A549 (cell line): ENCODE results near the gene RABAC1.

Source experiments
- CBX2 ChIP-seq: fragments of 200-600 bp; sonication (generic); IDR thresholded peaks from 2 replicates; pipeline ENCODE4 v1.6.1; 2016; ENCODE audit warnings: low read depth, mild to moderate bottlenecking, borderline replicate concordance
- CHD2 ChIP-seq: fragments of 150-350 bp; IDR thresholded peaks from 2 replicates; pipeline ENCODE4 v1.6.1; 2014; ENCODE audit warnings: low read length; ENCODE audit not compliant: partially characterized antibody
- ELK1 ChIP-seq: fragments of 150-350 bp; IDR thresholded peaks from 2 replicates; pipeline ENCODE4 v1.6.1; 2014; ENCODE audit warnings: low read depth, mild to moderate bottlenecking, low read length
- EP300 ChIP-seq, 2 experiments: fragments of >200 bp; sonication (Bioruptor Twin); formaldehyde crosslinking; IDR thresholded peaks; 2 replicates in 1 of 2; 3 replicates in 1 of 2; pipeline ENCODE4 v1.6.1; 2016 to 2017
- MAX ChIP-seq: IDR thresholded peaks from 2 replicates; pipeline ENCODE4 v1.6.1; 2012
- PBX3 ChIP-seq: IDR thresholded peaks from 2 replicates; pipeline ENCODE4 v1.6.1; 2012
- POLR2A ChIP-seq: IDR thresholded peaks from 2 replicates; pipeline ENCODE4 v1.6.1; 2012; ENCODE audit warnings: mild to moderate bottlenecking, low read length
- RAD21 ChIP-seq, 2 experiments: fragments of >200 bp in 1 of 2; sonication (Bioruptor Twin) in 1 of 2; formaldehyde crosslinking in 1 of 2; IDR thresholded peaks in 1 of 2; conservative IDR thresholded peaks in 1 of 2; 2 replicates in 1 of 2; 3 replicates in 1 of 2; pipeline ENCODE4 v1.6.1; 2012 to 2018; ENCODE audit warnings: inconsistent platforms in 1 of 2
- REST ChIP-seq: fragments of 200-600 bp; sonication (generic); IDR thresholded peaks from 2 replicates; pipeline ENCODE4 v1.6.1; 2016; ENCODE audit warnings: antibody characterized with exemption, mild to moderate bottlenecking, moderate library complexity
- SMC3 ChIP-seq: fragments of >200 bp; sonication (Bioruptor Twin); formaldehyde crosslinking; IDR thresholded peaks from 3 replicates; pipeline ENCODE4 v1.6.1; 2018; ENCODE audit warnings: inconsistent platforms
- TP53 ChIP-seq: fragments of 250-450 bp; sonication (Bioruptor Pico); IDR thresholded peaks from 2 replicates; pipeline ENCODE4 v1.5.0; 2021; ENCODE audit warnings: mild to moderate bottlenecking, moderate library complexity
- USF2 ChIP-seq: fragments of 450-650 bp; IDR thresholded peaks from 2 replicates; pipeline ENCODE4 v1.6.1; 2014; ENCODE audit warnings: antibody characterized with exemption
- TF ChIP-seq, protein P1 (sequence below): fragments of >200 bp; sonication (Bioruptor Twin); formaldehyde crosslinking; IDR thresholded peaks from 3 replicates; pipeline ENCODE4 v1.5.1; 2016
- TF ChIP-seq, protein P2 (sequence below): IDR thresholded peaks from 2 replicates; pipeline ENCODE4 v1.6.1; 2012; ENCODE audit warnings: low read depth, borderline replicate concordance

DNA sequence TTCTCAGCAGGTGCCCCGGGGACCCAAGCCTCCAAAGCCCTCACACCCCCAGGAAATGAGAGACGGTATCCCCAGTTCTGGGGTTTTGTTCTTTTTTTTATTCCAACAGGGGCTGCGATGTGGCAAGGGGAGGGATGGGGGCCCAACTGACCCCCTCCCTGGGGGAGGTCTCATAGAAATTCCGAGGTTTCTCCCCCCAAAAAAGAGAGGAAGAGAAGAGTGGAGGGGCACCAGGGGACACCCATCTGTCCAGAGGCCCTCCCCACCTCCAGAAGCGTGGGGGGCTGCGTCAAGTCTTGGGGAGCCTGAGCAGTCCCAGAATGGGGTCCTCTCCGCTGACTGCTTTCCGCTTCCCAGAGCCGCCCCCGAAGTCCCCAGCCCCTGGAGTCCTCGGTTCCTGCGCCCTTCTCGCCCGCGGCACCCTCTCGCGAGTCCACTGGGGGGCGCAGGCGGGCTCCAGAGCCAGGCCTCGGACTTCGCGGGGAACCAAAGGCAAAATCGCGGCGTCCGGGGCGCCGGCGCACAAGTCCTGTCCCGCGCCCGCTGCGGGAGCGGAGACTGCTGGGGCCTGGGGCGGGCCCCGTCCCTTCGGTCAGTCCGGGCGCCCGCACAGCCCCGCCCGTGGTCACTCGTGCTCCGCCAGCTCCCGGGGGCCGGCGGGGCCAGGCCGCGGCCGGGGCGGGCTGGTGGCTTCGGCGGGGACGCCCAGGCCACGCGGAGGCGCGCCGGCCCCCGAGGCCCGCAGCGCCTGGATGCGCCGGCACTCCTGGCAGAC is 39.3 kb upstream of the RABAC1 start:
- peak; percentile 62 to 66; a peak in 4 of 5 replicates for TF ChIP-seq RAD21 (conservative IDR thresholded peaks at IDR 0.05 in 1 of 2, IDR thresholded peaks at IDR 0.05 in 1 of 2)
- TF ChIP-seq, protein P1, sequence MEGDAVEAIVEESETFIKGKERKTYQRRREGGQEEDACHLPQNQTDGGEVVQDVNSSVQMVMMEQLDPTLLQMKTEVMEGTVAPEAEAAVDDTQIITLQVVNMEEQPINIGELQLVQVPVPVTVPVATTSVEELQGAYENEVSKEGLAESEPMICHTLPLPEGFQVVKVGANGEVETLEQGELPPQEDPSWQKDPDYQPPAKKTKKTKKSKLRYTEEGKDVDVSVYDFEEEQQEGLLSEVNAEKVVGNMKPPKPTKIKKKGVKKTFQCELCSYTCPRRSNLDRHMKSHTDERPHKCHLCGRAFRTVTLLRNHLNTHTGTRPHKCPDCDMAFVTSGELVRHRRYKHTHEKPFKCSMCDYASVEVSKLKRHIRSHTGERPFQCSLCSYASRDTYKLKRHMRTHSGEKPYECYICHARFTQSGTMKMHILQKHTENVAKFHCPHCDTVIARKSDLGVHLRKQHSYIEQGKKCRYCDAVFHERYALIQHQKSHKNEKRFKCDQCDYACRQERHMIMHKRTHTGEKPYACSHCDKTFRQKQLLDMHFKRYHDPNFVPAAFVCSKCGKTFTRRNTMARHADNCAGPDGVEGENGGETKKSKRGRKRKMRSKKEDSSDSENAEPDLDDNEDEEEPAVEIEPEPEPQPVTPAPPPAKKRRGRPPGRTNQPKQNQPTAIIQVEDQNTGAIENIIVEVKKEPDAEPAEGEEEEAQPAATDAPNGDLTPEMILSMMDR = peak; percentile 90
- TF ChIP-seq PBX3 = no peak
- TF ChIP-seq EP300 (IDR thresholded peaks at IDR 0.05) = no peak
- peak; percentile 44; the same call in 1 of the 2 replicates for TF ChIP-seq MAX
- TF ChIP-seq CBX2 = no peak
- no peak for TF ChIP-seq USF2
- no peak for TF ChIP-seq ELK1
- peak; percentile 79 for TF ChIP-seq SMC3
- TF ChIP-seq REST = 0 out of 2 replicates have a peak, but pooled peaks have one; percentile 51
- no peak for TF ChIP-seq POLR2A
- TF ChIP-seq, protein P2, sequence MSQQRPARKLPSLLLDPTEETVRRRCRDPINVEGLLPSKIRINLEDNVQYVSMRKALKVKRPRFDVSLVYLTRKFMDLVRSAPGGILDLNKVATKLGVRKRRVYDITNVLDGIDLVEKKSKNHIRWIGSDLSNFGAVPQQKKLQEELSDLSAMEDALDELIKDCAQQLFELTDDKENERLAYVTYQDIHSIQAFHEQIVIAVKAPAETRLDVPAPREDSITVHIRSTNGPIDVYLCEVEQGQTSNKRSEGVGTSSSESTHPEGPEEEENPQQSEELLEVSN = peak; percentile 63
- TF ChIP-seq CHD2 = no peak
- no peak for TF ChIP-seq TP53 (CRISPR knock-in tag)
